ENCODE results near the gene CACNA1C.

Gene CACNA1C

DNA sequence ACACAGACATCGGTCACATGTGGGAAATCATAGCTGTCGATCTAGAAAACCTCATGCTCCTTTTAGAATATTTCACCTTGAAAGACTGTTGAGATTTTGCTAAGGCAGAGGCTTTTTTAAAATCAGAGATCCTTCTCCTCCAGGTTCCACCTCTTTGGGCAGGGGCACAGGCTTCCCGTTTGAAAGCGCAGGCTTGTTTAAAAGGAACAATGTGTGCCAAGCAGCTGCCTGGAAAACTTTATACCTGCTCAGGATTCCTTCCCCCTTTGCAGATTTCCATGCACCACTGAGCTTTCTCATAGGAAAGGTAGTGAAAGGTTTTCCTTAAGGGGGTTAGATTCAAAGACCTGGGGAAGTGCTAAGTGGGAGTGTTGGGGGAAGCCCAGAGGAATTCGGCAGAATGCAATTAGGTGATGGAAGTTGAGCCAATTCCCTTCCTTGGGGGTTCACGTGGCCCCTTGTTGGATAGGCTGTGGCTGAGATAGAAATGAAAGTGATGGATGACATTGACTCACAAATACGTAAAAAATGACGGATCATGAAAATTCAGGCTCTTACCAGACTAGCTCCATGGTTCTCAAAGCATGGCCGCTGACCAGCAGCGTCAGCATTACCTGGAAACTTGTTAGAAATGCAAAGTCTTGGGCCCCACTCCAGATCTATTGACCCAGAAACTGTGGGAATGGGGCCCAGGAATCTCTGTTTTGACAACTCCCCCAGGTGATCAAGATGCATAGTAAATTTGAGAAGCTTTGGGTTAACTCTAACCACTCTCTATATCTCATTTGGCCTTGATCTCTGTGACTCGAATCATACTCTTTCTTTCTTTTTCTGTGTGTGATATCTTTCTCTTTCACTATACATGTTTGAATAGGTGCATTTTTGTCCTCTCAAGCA is 460.6 kb downstream of the CACNA1C start:
- Histone ChIP-seq H3K4me3 (no peak overlapping the region), H3K4me1 (no peaks in the 10 kb centered on the region), H3K9ac (no peak overlapping the region), H4K20me1 (no peaks in the 10 kb centered on the region), H3K4me2 (no peak overlapping the region), H3K36me3 (no peaks in the 10 kb centered on the region), H3K27me3 (no peaks in the 10 kb centered on the region), H3K27ac (no peak overlapping the region), H3K9me3 (replicated peaks in 1 of 11) (no peaks in the 10 kb centered on the region)
- no peak for TF ChIP-seq Cebpa-rat (IDR thresholded peaks at IDR 0.05)

DNA sequence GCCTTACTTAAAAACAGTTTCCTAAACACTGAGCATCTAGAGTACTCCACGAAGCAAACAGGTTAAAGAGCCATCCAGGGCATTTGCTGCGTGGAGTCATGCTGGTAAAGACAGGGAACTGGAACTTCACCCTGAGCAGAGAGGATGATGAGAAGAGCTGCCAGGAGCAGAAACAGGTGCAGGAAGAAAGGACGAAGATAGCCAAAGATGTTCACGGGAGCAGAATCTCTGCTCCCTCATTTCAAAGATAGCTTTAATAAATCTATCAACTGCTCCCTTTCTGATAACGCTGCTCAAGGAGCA is 461.2 kb downstream of the CACNA1C start:
- Histone ChIP-seq H3K4me2 (no peak overlapping the region), H3K9me3 (replicated peaks in 1 of 11) (peaks cover 0 to 2% (median 0%) of the 10 kb centered on the region in 11 experiments; a peak in 2 of 22 replicates), H3K4me1 (no peaks in the 10 kb centered on the region), H4K20me1 (no peaks in the 10 kb centered on the region), H3K27ac (no peak overlapping the region), H3K9ac (no peak overlapping the region), H3K27me3 (no peaks in the 10 kb centered on the region), H3K36me3 (no peaks in the 10 kb centered on the region), H3K4me3 (no peak overlapping the region)
- no peak for TF ChIP-seq Cebpa-rat (IDR thresholded peaks at IDR 0.05)

DNA sequence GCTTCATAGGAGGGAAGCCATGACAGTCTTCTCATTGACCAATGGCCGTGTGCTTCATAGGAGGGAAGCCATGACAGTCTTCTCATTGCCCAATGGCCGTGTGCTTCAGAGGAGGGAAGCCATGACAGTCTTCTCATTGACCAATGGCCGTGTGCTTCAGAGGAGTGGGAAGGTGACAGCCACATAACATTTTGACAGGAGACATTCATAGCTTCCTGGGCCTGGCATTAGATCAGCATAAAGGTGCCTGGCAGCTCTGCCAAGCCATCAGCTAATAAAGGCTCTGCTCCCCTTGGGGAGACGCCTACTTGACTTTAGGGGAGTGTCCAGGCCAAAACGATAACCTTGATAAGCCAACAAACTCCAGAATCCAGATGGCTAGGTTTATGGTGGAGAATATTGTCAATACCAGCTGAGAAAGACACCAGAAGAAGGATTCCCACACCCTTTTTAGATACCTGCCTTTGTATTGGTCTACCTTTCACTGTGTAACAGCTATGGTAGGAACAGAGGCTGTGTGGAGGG is 468.0 kb downstream of the CACNA1C start:
- no peaks in the 10 kb centered on the region for H3K36me3 ChIP-seq
- H3K9me3 ChIP-seq (replicated peaks in 1 of 11), result peaks cover 0 to 19% (median 15%) of the 10 kb centered on the region in 11 experiments; a peak in 21 of 22 replicates
- H3K4me3 ChIP-seq, result no peak overlapping the region
- no peaks in the 10 kb centered on the region for H4K20me1 ChIP-seq
- H3K4me1 ChIP-seq, result no peaks in the 10 kb centered on the region
- H3K27me3 ChIP-seq, result no peaks in the 10 kb centered on the region
- H3K9ac ChIP-seq, result no peak overlapping the region
- H3K4me2 ChIP-seq, result no peak overlapping the region
- TF ChIP-seq Cebpa-rat (IDR thresholded peaks at IDR 0.05), result no peak
- no peak overlapping the region for H3K27ac ChIP-seq

DNA sequence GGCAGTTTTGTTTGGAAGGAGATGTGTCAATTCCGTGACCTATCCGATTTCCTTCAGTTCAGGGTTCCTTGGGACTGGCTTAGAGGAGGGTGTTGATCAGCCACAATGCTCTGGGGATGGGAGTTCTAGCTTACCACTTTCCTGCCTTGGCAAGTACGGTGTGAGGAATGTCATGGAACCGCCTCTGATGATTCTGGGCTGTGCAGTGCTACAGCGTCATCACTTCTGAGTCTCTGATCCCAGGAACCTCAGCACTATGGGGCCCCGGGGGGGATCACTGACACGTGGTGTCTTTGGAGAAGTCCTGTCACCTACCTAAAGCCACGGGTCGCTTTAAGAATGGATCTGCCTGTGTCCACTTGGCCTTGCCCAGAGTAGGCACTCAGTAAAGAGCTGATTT is 470.5 kb downstream of the CACNA1C start:
- H3K4me3 ChIP-seq, result no peak overlapping the region
- no peak overlapping the region for H3K9ac ChIP-seq
- H3K9me3 ChIP-seq (replicated peaks in 1 of 11), result peaks cover 0 to 20% (median 15%) of the 10 kb centered on the region in 11 experiments; a peak in 21 of 22 replicates
- no peak overlapping the region for H3K27ac ChIP-seq
- H3K27me3 ChIP-seq, result no peaks in the 10 kb centered on the region
- H3K4me1 ChIP-seq, result no peaks in the 10 kb centered on the region
- H3K4me2 ChIP-seq, result no peak overlapping the region
- no peaks in the 10 kb centered on the region for H3K36me3 ChIP-seq
- no peak for TF ChIP-seq Cebpa-rat (IDR thresholded peaks at IDR 0.05)
- no peaks in the 10 kb centered on the region for H4K20me1 ChIP-seq

DNA sequence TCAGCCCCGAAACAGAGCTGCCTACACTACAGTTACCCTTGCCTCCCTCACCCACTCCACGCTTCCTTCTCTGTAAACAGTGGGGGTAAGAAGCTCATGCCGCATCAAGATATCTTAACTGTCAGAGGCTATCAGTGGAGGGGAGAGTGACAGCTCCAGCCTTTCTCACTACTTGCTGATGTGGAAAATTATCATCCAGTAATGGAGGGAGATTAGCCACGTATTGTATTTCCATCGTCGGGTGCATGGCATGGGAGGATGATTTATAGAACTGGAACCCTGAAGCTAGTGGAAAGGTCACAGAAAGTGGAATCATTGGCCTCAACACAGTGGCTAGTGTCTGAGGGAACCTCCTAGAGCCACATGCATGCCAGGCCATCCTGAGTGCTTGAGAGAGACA is 471.1 kb downstream of the CACNA1C start:
- H3K9me3 ChIP-seq (replicated peaks in 1 of 11), result peaks cover 0 to 23% (median 15%) of the 10 kb centered on the region in 11 experiments; a peak in 21 of 22 replicates
- no peak overlapping the region for H3K27ac ChIP-seq
- H3K4me1 ChIP-seq, result peaks cover 0 to under 1% (median 0%) of the 10 kb centered on the region in 10 experiments; a peak in 1 of 20 replicates
- no peak for TF ChIP-seq Cebpa-rat (IDR thresholded peaks at IDR 0.05)
- H3K27me3 ChIP-seq, result no peaks in the 10 kb centered on the region
- H3K9ac ChIP-seq, result no peak overlapping the region
- no peaks in the 10 kb centered on the region for H3K36me3 ChIP-seq
- H4K20me1 ChIP-seq, result no peaks in the 10 kb centered on the region
- no peak overlapping the region for H3K4me3 ChIP-seq
- no peak overlapping the region for H3K4me2 ChIP-seq

DNA sequence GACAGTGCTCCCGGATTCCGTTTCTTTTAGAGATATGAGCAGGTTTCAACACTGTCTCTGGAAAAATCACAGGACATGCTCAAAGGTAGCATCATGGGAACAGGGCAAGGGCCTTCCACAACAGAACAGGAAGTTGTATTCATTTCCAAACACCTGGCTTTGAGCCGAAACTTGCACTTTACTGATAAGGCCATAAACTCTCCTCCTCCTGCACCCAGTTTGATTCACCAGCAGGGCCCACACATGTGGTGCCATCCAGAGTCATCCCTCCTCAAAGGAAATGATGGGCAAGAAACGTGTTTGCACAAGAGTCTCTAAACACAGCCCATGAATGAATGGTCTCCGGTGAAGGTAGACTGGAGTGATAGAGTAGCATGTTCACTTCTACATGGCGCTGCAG is 473.6 kb downstream of the CACNA1C start:
- H3K4me2 ChIP-seq, result no peak overlapping the region
- H3K4me1 ChIP-seq, result peaks cover 11 to 24% (median 18%) of the 10 kb centered on the region in 10 experiments
- no peak overlapping the region for H3K27ac ChIP-seq
- H3K9me3 ChIP-seq (replicated peaks in 1 of 11), result peaks cover 0 to 4% (median 0%) of the 10 kb centered on the region in 11 experiments; a peak in 2 of 22 replicates
- H3K27me3 ChIP-seq, result no peaks in the 10 kb centered on the region
- H4K20me1 ChIP-seq, result no peaks in the 10 kb centered on the region
- no peak for TF ChIP-seq Cebpa-rat (IDR thresholded peaks at IDR 0.05)
- no peak overlapping the region for H3K9ac ChIP-seq
- no peaks in the 10 kb centered on the region for H3K36me3 ChIP-seq
- no peak overlapping the region for H3K4me3 ChIP-seq

DNA sequence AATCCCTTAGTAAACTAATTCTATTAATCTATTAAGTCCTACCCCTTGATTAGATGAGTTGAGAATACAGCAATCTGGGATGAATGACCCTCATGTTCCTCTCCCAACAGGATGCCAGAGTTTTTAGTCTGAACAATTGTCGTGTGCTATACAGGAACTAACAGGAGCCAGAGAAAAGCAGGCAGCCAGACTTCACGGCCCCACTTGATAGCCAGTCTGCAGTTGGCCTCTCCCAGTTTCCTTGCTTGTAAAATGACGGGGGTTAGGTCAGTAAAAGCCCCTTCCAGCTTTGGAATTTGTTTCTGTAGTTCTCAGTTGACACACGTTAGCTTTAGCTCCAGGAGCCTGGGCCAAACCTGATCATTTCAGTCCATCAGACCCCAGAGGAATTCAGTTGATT is 475.2 kb downstream of the CACNA1C start:
- no peak overlapping the region for H3K27ac ChIP-seq
- peaks cover 0 to 4% (median 0%) of the 10 kb centered on the region in 11 experiments; a peak in 1 of 22 replicates for H3K9me3 ChIP-seq (replicated peaks in 1 of 11)
- peaks cover 11 to 38% (median 29%) of the 10 kb centered on the region in 10 experiments for H3K4me1 ChIP-seq
- no peaks in the 10 kb centered on the region for H3K27me3 ChIP-seq
- H3K36me3 ChIP-seq, result no peaks in the 10 kb centered on the region
- H3K4me2 ChIP-seq, result no peak overlapping the region
- TF ChIP-seq Cebpa-rat (IDR thresholded peaks at IDR 0.05), result no peak
- H4K20me1 ChIP-seq, result no peaks in the 10 kb centered on the region
- no peak overlapping the region for H3K9ac ChIP-seq
- no peak overlapping the region for H3K4me3 ChIP-seq

DNA sequence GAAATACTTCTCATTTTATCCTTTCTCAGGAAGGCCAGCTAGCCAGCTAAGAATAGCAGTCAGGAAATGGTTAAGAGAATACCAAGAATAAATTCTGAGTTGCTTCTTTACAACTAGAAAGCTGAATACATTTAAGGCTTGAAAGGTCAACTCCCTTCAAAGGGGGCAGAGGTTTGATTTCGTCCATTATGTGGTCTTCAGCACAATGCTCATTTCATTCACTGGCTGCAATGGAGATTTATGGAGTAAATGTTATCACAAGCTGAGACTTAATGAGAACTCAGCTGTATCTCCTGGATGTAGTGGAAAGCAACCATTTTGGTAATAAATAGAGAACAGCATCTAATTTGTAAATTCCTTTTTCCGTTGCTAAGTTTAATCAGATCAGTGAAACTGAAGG is 477.0 kb downstream of the CACNA1C start:
- Histone ChIP-seq H3K4me2 (peak overlapping the region; percentile 33 to 80 (median 68); a peak in 21 of 22 replicates), H3K27me3 (no peaks in the 10 kb centered on the region)

DNA sequence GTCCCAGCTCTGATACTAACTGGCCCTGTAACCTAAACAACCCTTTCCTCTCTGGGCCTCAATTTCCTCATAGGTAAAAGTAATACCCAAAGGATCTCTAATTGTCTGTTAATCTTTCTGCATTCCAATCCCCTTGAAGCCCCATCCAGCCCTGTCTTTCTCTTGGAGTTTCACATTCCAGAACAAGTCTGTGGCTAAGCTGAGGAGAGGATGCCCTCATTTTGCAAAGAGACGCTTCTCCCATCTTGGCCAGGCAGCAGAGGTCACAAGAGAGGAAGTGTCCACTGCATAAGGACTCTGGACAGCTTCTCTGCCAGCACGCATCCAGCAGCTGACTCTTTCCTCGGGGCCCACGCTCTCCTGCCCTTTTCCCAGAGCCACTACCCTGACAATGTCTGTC is 478.6 kb downstream of the CACNA1C start:
- no peak overlapping the region for H3K9ac ChIP-seq
- no peaks in the 10 kb centered on the region for H3K36me3 ChIP-seq
- H3K27ac ChIP-seq, result no peak overlapping the region
- no peak overlapping the region for H3K4me3 ChIP-seq
- H3K9me3 ChIP-seq (replicated peaks in 1 of 11), result peaks cover 0 to 4% (median 0%) of the 10 kb centered on the region in 11 experiments; a peak in 1 of 22 replicates
- H4K20me1 ChIP-seq, result no peaks in the 10 kb centered on the region
- H3K27me3 ChIP-seq, result no peaks in the 10 kb centered on the region
- TF ChIP-seq Cebpa-rat (IDR thresholded peaks at IDR 0.05), result no peak
- H3K4me1 ChIP-seq, result peaks cover 11 to 38% (median 29%) of the 10 kb centered on the region in 10 experiments
- H3K4me2 ChIP-seq, result peak overlapping the region in 6 of 11 experiments; percentile 3 to 69 (median 22); a peak in 6 of 22 replicates

More for the DNA sequence above, 477.0 kb downstream of the CACNA1C start:
- no peak overlapping the region for H3K27ac ChIP-seq
- peaks cover 11 to 38% (median 29%) of the 10 kb centered on the region in 10 experiments for H3K4me1 ChIP-seq
- no peak overlapping the region for H3K9ac ChIP-seq
- no peaks in the 10 kb centered on the region for H3K36me3 ChIP-seq
- no peak overlapping the region for H3K4me3 ChIP-seq
- no peak for TF ChIP-seq Cebpa-rat (IDR thresholded peaks at IDR 0.05)
- peaks cover 0 to 4% (median 0%) of the 10 kb centered on the region in 11 experiments; a peak in 1 of 22 replicates for H3K9me3 ChIP-seq (replicated peaks in 1 of 11)
- H4K20me1 ChIP-seq, result no peaks in the 10 kb centered on the region
